ENCODE data around the gene LIME1. TPM values are rescaled to one million over a fixed set of nuclear protein-coding genes. Genes with fewer than 3 reads are reported as not detected.

The LIME1 gene
- total RNA-seq, 2 experiments from 2014 or later = 181 to 186 TPM

DNA sequence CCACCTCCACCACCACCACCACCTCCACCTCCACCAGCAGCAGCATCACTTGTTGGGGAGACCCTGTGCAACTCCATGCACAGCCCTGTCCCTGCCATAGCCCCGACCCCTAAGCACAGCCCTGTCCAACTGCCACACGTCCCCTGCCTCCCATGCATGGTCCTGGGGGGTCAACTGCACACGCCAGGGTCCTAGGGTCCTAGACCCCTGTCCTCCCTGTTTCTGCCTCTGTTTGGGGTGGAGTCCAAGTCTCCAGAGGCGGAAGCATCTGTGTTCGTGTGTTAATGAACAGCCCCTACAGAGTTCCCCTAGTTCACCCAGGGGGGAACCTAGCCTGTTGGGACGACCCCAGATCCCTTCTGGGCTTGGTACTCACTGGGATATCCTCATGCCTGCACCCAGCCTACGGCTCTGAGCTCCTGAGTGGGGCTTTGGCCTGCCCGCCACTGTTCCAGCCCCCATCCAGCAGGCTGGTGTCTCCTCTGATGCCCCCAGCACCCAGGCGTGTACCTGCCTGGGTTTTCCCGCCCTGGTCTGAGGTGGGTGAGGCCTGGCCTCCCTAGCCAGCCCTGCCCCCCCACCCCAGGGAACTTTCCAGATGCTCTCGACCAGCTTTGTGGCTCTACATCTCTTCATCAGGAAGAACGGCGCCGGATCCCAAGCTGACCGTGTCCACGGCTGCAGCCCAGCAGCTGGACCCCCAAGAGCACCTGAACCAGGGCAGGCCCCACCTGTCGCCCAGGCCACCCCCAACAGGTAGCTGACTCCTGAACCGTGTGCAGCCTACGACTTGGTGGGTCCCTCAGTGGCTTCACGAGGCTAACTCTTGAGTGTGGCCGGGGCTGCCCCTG is 42.5 kb upstream of the LIME1 start:
- DNase-seq = no peak
- no peaks in the 10 kb centered on the region for H3K27me3 Mint-ChIP-seq
- ChIA-PET CTCF (no interaction called here), POLR2A (no interaction called here)
- H3K27ac Mint-ChIP-seq = peak overlapping the region; percentile 65
- H3K4me3 Mint-ChIP-seq = peak overlapping the region; percentile 44
- H3K9me3 Mint-ChIP-seq = no peaks in the 10 kb centered on the region
- H3K36me3 Mint-ChIP-seq (ENCODE audit: low read depth) = peaks cover 11% of the 10 kb centered on the region
- H3K4me1 Mint-ChIP-seq = peaks cover 8% of the 10 kb centered on the region

DNA sequence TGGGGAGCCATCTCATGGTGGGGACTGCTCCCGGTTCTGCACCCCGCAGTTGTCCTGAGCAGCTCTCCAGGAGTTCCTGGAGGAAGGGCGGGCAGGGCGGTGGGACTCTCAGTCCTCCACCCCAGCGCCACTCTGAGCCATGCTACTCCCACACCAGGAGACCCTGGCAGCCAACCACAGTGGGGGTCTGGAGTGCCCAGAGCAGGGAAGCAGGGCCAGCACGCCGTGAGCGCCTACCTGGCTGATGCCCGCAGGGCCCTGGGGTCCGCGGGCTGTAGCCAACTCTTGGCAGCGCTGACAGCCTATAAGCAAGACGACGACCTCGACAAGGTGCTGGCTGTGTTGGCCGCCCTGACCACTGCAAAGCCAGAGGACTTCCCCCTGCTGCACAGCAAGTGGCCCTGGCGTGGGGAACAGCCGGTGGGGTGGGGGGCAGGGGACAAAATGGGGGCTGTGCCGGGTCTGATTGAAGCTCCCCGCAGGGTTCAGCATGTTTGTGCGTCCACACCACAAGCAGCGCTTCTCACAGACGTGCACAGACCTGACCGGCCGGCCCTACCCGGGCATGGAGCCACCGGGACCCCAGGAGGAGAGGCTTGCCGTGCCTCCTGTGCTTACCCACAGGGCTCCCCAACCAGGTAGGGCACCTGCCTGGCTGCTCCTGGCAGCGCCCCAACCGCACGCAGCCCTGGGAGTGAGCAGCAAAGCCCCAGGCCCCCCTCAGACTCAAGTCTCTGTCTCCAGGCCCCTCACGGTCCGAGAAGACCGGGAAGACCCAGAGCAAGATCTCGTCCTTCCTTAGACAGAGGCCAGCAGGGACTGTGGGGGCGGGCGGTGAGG is 41.7 kb upstream of the LIME1 start:
- ChIA-PET CTCF (no interaction called here), POLR2A (no interaction called here)
- no peak for DNase-seq
- Mint-ChIP-seq H3K27me3 (no peaks in the 10 kb centered on the region), H3K36me3 (ENCODE audit: low read depth) (peaks cover 11% of the 10 kb centered on the region), H3K27ac (no peak overlapping the region), H3K4me1 (peaks cover 14% of the 10 kb centered on the region), H3K4me3 (no peak overlapping the region), H3K9me3 (no peaks in the 10 kb centered on the region)

DNA sequence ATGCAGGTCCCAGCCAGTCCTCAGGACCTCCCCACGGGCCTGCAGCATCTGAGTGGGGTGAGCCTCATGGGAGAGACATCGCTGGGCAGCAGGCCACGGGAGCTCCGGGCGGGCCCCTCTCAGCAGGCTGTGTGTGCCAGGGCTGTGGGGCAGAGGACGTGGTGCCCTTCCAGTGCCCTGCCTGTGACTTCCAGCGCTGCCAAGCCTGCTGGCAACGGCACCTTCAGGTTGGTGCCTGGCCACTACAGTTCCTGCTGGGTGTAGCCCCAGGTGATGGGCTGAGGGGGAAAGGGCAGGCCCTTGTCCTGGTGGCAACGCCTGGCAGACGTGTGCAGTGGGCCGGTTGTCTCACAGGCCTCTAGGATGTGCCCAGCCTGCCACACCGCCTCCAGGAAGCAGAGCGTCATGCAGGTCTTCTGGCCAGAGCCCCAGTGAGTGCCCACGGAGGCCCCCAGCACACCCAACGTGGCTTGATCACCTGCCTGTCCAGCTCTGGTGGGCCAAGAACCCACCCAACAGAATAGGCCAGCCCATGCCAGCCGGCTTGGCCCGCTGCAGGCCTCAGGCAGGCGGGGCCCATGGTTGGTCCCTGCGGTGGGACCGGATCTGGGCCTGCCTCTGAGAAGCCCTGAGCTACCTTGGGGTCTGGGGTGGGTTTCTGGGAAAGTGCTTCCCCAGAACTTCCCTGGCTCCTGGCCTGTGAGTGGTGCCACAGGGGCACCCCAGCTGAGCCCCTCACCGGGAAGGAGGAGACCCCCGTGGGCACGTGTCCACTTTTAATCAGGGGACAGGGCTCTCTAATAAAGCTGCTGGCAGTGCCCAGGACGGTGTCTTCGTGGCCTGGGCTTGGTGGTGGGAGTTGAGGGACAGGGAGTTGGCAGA is 40.8 kb upstream of the LIME1 start:
- DNase-seq = no peak
- Mint-ChIP-seq H3K4me1 (peaks cover 19% of the 10 kb centered on the region), H3K9me3 (no peaks in the 10 kb centered on the region), H3K4me3 (no peak overlapping the region), H3K27ac (no peak overlapping the region), H3K36me3 (ENCODE audit: low read depth) (peaks cover 11% of the 10 kb centered on the region), H3K27me3 (no peaks in the 10 kb centered on the region)
- ChIA-PET CTCF (interaction anchor here (1.4 kb wide), 1 partner anchor 12 kb away, joined by 3 read pairs; the partner anchor contains the start of genes ARFRP1 and ZGPAT), POLR2A (interaction anchor here (1.6 to 3.7 kb wide), 3 partner anchors 13 to 158 kb away, joined by 3 to 13 read pairs (median 9); partner anchors contain the start of genes ARFRP1, LIME1, PTK6 and ZGPAT)

DNA sequence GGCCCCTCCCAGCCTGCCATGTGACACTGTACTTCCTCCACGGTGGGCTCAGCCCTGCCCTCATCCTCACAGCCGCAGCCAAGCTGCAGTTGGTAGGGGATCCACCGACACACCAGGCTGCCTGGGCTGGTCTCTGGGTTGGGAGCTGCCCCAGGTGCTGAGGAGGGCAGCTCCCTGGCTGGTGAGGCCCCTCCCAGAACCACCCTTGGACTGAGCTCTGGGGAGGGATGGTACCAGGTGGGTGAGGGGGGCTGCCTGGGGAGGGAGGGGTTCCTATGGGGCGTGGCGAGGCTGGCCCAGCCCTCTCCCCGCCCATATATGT is 40.2 kb upstream of the LIME1 start:
- POLR2A ChIA-PET = interaction anchor here (1.6 to 3.7 kb wide), 4 partner anchors 12 to 159 kb away, joined by 3 to 13 read pairs (median 6); partner anchors contain the start of genes ARFRP1, LIME1, PTK6 and SLC2A4RG

DNA sequence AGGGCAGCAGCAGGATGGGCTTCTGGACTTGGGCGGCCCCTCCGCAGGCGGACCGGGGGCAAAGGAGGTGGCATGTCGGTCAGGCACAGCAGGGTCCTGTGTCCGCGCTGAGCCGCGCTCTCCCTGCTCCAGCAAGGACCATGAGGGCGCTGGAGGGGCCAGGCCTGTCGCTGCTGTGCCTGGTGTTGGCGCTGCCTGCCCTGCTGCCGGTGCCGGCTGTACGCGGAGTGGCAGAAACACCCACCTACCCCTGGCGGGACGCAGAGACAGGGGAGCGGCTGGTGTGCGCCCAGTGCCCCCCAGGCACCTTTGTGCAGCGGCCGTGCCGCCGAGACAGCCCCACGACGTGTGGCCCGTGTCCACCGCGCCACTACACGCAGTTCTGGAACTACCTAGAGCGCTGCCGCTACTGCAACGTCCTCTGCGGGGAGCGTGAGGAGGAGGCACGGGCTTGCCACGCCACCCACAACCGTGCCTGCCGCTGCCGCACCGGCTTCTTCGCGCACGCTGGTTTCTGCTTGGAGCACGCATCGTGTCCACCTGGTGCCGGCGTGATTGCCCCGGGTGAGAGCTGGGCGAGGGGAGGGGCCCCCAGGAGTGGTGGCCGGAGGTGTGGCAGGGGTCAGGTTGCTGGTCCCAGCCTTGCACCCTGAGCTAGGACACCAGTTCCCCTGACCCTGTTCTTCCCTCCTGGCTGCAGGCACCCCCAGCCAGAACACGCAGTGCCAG is 39.7 kb upstream of the LIME1 start, which contains the start of gene TNFRSF6B:
TNFRSF6B (plus strand) TSS at position 25 of the 729 bp plus-strand sequence; CDS start at position 141, 116 bp downstream.
- peaks cover 11% of the 10 kb centered on the region for H3K36me3 Mint-ChIP-seq (ENCODE audit: low read depth)
- H3K4me3 Mint-ChIP-seq = no peak within 1 kb of the TSS
- CTCF ChIA-PET = interaction anchor here (1.4 kb wide), 1 partner anchor 11 kb away, joined by 3 read pairs; the partner anchor contains the start of genes ARFRP1 and ZGPAT
- H3K27me3 Mint-ChIP-seq = no peaks in the 10 kb centered on the region
- no peak for DNase-seq
- no peak within 1 kb of the TSS for H3K27ac Mint-ChIP-seq
- H3K4me1 Mint-ChIP-seq = peaks cover 27% of the 10 kb centered on the region
- H3K9me3 Mint-ChIP-seq = no peaks in the 10 kb centered on the region
- POLR2A ChIA-PET = interaction anchor here (0.8 to 3.7 kb wide), 7 partner anchors 11 to 159 kb away, joined by 3 to 13 read pairs (median 5); partner anchors contain the start of genes ARFRP1, LIME1, PTK6 and SLC2A4RG

More for the DNA sequence above, 40.2 kb upstream of the LIME1 start:
- Mint-ChIP-seq H3K27me3 (no peaks in the 10 kb centered on the region), H3K4me3 (no peak overlapping the region), H3K9me3 (no peaks in the 10 kb centered on the region), H3K27ac (no peak overlapping the region), H3K36me3 (ENCODE audit: low read depth) (peaks cover 11% of the 10 kb centered on the region), H3K4me1 (peaks cover 23% of the 10 kb centered on the region)
- CTCF ChIA-PET = interaction anchor here (1.4 kb wide), 1 partner anchor 12 kb away, joined by 3 read pairs; the partner anchor contains the start of genes ARFRP1 and ZGPAT
- no peak for DNase-seq

DNA sequence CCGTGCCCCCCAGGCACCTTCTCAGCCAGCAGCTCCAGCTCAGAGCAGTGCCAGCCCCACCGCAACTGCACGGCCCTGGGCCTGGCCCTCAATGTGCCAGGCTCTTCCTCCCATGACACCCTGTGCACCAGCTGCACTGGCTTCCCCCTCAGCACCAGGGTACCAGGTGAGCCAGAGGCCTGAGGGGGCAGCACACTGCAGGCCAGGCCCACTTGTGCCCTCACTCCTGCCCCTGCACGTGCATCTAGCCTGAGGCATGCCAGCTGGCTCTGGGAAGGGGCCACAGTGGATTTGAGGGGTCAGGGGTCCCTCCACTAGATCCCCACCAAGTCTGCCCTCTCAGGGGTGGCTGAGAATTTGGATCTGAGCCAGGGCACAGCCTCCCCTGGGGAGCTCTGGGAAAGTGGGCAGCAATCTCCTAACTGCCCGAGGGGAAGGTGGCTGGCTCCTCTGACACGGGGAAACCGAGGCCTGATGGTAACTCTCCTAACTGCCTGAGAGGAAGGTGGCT is 39.1 kb upstream of the LIME1 start:
- peaks cover 8% of the 10 kb centered on the region for H3K36me3 Mint-ChIP-seq (ENCODE audit: low read depth)
- CTCF ChIA-PET = no interaction called here
- H3K4me3 Mint-ChIP-seq = no peak overlapping the region
- H3K27ac Mint-ChIP-seq = no peak overlapping the region
- no peak for DNase-seq
- H3K27me3 Mint-ChIP-seq = no peaks in the 10 kb centered on the region
- POLR2A ChIA-PET = interaction anchor here (0.8 to 3.7 kb wide), 8 partner anchors 11 to 160 kb away, joined by 3 to 13 read pairs (median 4); partner anchors contain the start of genes ARFRP1, LIME1, PTK6 and SLC2A4RG
- H3K9me3 Mint-ChIP-seq = no peaks in the 10 kb centered on the region
- H3K4me1 Mint-ChIP-seq = peaks cover 33% of the 10 kb centered on the region

DNA sequence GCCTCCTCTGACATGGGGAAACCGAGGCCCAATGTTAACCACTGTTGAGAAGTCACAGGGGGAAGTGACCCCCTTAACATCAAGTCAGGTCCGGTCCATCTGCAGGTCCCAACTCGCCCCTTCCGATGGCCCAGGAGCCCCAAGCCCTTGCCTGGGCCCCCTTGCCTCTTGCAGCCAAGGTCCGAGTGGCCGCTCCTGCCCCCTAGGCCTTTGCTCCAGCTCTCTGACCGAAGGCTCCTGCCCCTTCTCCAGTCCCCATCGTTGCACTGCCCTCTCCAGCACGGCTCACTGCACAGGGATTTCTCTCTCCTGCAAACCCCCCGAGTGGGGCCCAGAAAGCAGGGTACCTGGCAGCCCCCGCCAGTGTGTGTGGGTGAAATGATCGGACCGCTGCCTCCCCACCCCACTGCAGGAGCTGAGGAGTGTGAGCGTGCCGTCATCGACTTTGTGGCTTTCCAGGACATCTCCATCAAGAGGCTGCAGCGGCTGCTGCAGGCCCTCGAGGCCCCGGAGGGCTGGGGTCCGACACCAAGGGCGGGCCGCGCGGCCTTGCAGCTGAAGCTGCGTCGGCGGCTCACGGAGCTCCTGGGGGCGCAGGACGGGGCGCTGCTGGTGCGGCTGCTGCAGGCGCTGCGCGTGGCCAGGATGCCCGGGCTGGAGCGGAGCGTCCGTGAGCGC is 38.5 kb upstream of the LIME1 start:
- DNase-seq = no peak
- ChIA-PET POLR2A (interaction anchor here (0.8 to 3.7 kb wide), 10 partner anchors 10 to 175 kb away, joined by 3 to 13 read pairs (median 4); partner anchors contain the start of genes ARFRP1, LIME1, PTK6 and SLC2A4RG), CTCF (interaction anchor here (1.7 kb wide), 1 partner anchor 161 kb away, joined by 5 read pairs; the partner anchor contains the start of gene PTK6)
- H3K27ac Mint-ChIP-seq = no peak overlapping the region
- H3K4me1 Mint-ChIP-seq = peaks cover 34% of the 10 kb centered on the region
- no peaks in the 10 kb centered on the region for H3K27me3 Mint-ChIP-seq
- H3K36me3 Mint-ChIP-seq (ENCODE audit: low read depth) = peaks cover 6% of the 10 kb centered on the region
- no peak overlapping the region for H3K4me3 Mint-ChIP-seq
- no peaks in the 10 kb centered on the region for H3K9me3 Mint-ChIP-seq

DNA sequence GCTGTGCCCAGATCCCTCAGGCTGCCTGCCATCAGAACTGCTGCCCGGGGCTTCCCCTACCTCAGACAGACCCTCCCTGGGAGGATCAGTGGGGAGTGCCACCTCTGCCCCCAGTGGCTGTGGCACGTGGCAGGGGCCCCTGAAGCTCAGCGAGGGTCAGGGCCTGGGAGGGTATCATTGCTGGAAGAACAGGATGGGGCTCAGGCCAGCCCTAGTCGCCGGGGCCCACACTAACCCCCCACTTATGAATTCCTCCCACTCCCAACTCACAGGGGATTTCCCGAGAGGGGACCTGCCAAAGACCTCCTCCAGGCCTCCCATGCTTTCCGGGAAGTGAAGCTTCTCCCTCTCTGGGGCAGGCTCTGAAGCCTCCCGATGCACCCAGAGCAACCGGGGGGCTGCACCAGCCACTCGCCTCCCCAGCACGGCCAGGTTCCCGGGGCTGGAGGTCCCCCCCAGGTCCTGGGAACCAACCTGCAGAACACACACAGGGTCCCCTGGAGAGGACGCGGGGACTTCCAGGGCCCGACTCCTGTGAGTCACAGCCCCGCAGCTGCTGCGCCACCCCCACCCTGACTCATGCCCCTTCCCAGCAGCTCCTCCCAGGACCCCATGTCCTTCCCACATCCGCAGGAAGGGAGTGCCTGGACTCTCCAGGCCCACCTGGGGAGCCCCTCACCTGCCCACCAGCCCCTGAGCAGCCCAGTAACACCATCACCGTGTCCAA is 37.6 kb upstream of the LIME1 start:
- ChIA-PET POLR2A (interaction anchor here (0.8 to 3.7 kb wide), 7 partner anchors 9 to 176 kb away, joined by 3 to 13 read pairs (median 9); partner anchors contain the start of genes ARFRP1, LIME1, PTK6 and ZGPAT), CTCF (interaction anchor here (1.7 kb wide), 1 partner anchor 162 kb away, joined by 5 read pairs; the partner anchor contains the start of gene PTK6)
- H3K9me3 Mint-ChIP-seq = no peaks in the 10 kb centered on the region
- H3K36me3 Mint-ChIP-seq (ENCODE audit: low read depth) = peaks cover 2% of the 10 kb centered on the region
- H3K4me3 Mint-ChIP-seq = no peak overlapping the region
- DNase-seq = peak; percentile 54
- no peaks in the 10 kb centered on the region for H3K27me3 Mint-ChIP-seq
- H3K4me1 Mint-ChIP-seq = peaks cover 33% of the 10 kb centered on the region
- peak overlapping the region; percentile 59 for H3K27ac Mint-ChIP-seq

DNA sequence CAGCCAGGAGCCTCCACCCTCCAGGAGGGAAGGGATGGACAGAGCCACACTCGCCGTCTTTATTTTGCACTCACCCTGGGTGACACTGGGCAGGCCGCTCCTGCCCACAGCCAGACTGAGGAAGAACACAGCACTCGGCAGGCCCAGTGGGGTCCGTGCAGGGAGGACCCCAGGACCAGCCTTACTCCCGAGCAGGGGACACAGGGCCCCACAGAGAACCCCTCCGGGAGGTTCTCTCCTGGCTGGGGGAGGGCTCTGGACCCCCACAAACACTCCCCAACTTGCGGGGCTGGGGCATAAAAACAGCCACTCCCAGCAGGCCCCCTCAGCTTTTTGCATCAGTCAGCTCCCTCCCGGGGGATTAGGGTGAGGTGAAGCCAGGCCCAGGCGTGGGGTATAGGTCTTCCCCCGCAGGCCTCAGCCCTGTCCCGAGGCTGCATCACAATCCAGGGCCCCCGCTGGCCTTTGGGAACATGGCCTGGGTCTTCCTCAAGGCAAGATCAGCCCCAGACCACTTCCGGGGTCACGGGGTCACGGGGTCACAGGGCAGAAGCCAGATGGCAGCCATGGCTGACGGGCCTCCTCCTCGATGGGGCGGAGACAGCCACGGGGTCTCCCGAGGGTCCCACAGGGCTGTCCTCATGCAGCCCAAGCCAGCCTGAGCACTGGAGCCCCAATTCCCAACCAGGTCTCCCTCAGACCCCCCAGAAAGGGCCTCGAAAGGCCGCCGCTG is 36.8 kb upstream of the LIME1 start:
- ChIA-PET POLR2A (interaction anchor here (1.7 to 3.0 kb wide), 2 partner anchors 8 to 132 kb away, joined by 9 to 10 read pairs; partner anchors contain the start of genes ARFRP1 and ZGPAT), CTCF (interaction anchor here (1.7 kb wide), 1 partner anchor 162 kb away, joined by 5 read pairs; the partner anchor contains the start of gene PTK6)
- no peak overlapping the region for H3K4me3 Mint-ChIP-seq
- no peak for DNase-seq
- no peaks in the 10 kb centered on the region for H3K27me3 Mint-ChIP-seq
- H3K4me1 Mint-ChIP-seq = peaks cover 33% of the 10 kb centered on the region
- peak overlapping the region; percentile 59 for H3K27ac Mint-ChIP-seq
- H3K36me3 Mint-ChIP-seq (ENCODE audit: low read depth) = no peaks in the 10 kb centered on the region
- no peaks in the 10 kb centered on the region for H3K9me3 Mint-ChIP-seq
